RWPE2 (cell line): ENCODE results near the gene CAMK1D.
A peak's percentile ranks its signal among the peaks of the same experiment; 100 is the strongest.
"Not testable (repeated sequence)": the region's sequence is repeated elsewhere in the genome, so short reads cannot be mapped to it uniquely, and the experiment has no call there.

Experiments used
- ATAC-seq: fragments of 200-7000 bp; cut with Tn5 transposase; 3 replicates; pipeline ENCODE4 v1.9.1; 2021; ENCODE audit warnings: low read depth
- DNase-seq: peaks from one replicate; pipeline ENCODE4 v3.0.0-alpha.2; 2020; ENCODE audit warnings: low spot score
- H3K27ac ChIP-seq: fragments of 450-650 bp; 2 replicates; pipeline ENCODE4 v1.5.1; 2017; ENCODE audit warnings: mild to moderate bottlenecking; ENCODE audit not compliant: poor library complexity, severe bottlenecking
- H3K27me3 ChIP-seq: fragments of 250-450 bp; sonication (Bioruptor Pico); 2 replicates; pipeline ENCODE4 v1.5.1; 2021; ENCODE audit warnings: mild to moderate bottlenecking, moderate library complexity; ENCODE audit not compliant: insufficient read depth, poor library complexity, severe bottlenecking
- H3K36me3 ChIP-seq: fragments of 250-450 bp; sonication (Bioruptor Pico); 2 replicates; pipeline ENCODE4 v1.5.1; 2020; ENCODE audit warnings: low read depth, mild to moderate bottlenecking, moderate library complexity
- H3K4me1 ChIP-seq: fragments of 250-450 bp; sonication (Bioruptor Pico); 2 replicates; pipeline ENCODE4 v1.5.1; 2021; ENCODE audit warnings: mild to moderate bottlenecking, moderate library complexity; ENCODE audit not compliant: insufficient read depth, poor library complexity, severe bottlenecking
- H3K4me3 ChIP-seq: fragments of 250-450 bp; sonication (Bioruptor Pico); 2 replicates; pipeline ENCODE4 v1.5.1; 2021; ENCODE audit warnings: mild to moderate bottlenecking, moderate library complexity; ENCODE audit not compliant: severe bottlenecking
- H3K9me3 ChIP-seq: fragments of 250-450 bp; sonication (Bioruptor Pico); 2 replicates; pipeline ENCODE4 v1.5.1; 2021; ENCODE audit warnings: mild to moderate bottlenecking, moderate library complexity; ENCODE audit not compliant: severe bottlenecking
- TF ChIP-seq, protein P1 (sequence below): fragments of 450-650 bp; IDR thresholded peaks from one replicate; pipeline ENCODE4 v1.5.1; 2017; ENCODE audit warnings: mild to moderate bottlenecking, moderate library complexity; ENCODE audit not compliant: poor library complexity, severe bottlenecking

Gene CAMK1D

DNA sequence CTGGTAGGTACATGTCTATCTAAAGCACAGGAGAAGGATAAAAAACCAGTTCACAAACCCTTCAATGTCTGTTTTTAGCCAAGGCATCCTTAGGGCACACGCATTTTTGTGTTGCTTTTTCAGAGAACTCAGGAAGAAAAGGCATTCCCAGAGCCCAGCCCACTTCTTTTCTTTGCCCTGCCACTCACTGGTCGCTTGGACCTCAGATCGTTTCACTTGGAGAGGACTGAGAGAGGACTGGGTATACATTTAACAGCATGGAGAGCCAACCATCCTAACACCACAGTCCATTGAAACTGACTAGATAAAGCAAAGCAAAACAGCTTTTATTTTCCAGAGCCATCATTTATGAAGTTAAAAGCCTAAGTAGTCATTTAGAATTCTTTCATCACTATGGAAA is 194.2 kb downstream of the CAMK1D start:
- Histone ChIP-seq H3K4me1 (no peaks in the 10 kb centered on the region), H3K4me3 (no peak overlapping the region), H3K27me3 (no peaks in the 10 kb centered on the region), H3K36me3 (no peaks in the 10 kb centered on the region), H3K9me3 (no peaks in the 10 kb centered on the region), H3K27ac (no peak overlapping the region)
- DNase-seq (no peak), ATAC-seq (no peak)
- TF ChIP-seq, protein P1, sequence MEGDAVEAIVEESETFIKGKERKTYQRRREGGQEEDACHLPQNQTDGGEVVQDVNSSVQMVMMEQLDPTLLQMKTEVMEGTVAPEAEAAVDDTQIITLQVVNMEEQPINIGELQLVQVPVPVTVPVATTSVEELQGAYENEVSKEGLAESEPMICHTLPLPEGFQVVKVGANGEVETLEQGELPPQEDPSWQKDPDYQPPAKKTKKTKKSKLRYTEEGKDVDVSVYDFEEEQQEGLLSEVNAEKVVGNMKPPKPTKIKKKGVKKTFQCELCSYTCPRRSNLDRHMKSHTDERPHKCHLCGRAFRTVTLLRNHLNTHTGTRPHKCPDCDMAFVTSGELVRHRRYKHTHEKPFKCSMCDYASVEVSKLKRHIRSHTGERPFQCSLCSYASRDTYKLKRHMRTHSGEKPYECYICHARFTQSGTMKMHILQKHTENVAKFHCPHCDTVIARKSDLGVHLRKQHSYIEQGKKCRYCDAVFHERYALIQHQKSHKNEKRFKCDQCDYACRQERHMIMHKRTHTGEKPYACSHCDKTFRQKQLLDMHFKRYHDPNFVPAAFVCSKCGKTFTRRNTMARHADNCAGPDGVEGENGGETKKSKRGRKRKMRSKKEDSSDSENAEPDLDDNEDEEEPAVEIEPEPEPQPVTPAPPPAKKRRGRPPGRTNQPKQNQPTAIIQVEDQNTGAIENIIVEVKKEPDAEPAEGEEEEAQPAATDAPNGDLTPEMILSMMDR = no peak

DNA sequence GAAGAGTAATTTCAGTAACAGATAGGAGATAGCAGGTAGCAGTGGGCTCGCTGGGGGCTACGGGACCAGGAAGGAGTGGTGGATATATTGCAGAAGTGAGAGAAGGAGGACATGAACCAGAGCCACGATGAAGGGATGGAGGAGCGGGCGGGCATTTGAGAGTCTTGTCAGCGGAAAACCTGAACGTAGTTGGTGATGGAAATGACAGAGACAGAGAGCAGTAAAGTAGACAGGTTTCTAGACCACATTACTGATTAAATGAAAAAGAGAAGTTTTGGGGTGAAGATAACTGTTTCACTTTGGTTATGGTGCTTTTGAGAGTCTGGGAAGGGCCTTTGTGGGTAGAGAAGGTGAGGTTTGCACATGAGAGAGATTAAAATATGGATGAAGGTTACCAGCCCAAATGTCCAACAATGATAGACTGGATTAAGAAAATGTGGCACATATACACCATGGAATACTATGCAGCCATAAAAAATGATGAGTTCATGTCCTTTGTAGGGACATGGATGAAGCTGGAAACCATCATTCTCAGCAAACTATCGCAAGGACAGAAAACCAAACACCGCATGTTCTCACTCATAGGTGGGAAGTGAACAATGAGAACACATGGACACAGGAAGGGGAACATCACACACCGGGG is 196.9 kb downstream of the CAMK1D start:
- not testable (repeated sequence) for H3K27me3 ChIP-seq, H3K27ac ChIP-seq, ATAC-seq, H3K36me3 ChIP-seq, H3K4me1 ChIP-seq, H3K9me3 ChIP-seq, DNase-seq, H3K4me3 ChIP-seq

DNA sequence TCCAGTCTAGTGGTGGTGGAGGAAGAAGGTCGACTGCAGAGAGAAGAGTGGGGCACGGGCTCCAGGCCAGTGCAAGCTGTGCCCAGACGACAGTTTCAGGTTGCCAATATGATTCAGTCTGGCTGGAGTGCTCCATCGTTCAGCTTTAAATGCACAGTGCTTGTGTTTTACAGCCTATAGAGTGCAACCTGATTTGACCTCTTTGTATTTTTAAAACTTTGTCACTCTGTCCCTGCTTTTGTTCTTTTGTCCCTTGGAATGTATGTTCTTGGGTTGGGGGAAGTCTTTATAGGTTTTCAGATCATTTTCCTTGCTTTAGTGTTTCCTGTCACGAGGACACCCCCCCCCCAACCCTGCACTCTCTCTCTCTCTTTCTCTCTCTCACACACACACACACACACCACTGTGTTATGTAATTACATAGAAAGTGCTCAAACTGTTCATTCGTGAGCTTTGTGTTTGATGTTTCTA is 198.0 kb downstream of the CAMK1D start:
- Histone ChIP-seq H3K27me3 (no peaks in the 10 kb centered on the region), H3K4me1 (no peaks in the 10 kb centered on the region), H3K9me3 (no peaks in the 10 kb centered on the region), H3K27ac (no peak overlapping the region), H3K36me3 (no peaks in the 10 kb centered on the region), H3K4me3 (no peak overlapping the region)
- no peak for DNase-seq
- TF ChIP-seq, protein P1 = no peak
- ATAC-seq = no peak

DNA sequence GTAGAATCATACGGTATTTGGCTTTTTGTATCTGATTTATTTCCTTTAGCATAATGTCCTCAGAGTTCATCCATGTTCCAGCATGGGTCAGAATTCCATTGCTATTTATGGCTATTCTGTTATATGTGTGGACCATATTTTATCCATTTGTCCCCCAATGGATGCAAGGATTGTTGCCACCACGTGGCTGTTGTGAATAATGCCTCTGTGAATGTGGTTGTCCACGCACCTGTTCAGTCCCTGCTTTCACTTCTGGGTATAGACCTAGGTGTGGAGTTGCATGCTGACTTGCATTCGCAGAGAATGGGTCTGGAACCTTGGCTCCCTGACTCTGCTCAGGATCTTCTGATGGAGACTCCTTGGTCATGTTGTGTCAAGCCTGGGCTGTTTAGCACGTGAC is 199.9 kb downstream of the CAMK1D start:
- H3K4me1 ChIP-seq = no peaks in the 10 kb centered on the region
- no peaks in the 10 kb centered on the region for H3K36me3 ChIP-seq
- H3K4me3 ChIP-seq = no peak overlapping the region
- DNase-seq (no peak), ATAC-seq (0 out of 3 replicates have a peak, but pooled peaks have one; percentile 17)
- H3K9me3 ChIP-seq = no peaks in the 10 kb centered on the region
- H3K27ac ChIP-seq = no peak overlapping the region
- TF ChIP-seq, protein P1 = peak; percentile 14
- no peaks in the 10 kb centered on the region for H3K27me3 ChIP-seq

DNA sequence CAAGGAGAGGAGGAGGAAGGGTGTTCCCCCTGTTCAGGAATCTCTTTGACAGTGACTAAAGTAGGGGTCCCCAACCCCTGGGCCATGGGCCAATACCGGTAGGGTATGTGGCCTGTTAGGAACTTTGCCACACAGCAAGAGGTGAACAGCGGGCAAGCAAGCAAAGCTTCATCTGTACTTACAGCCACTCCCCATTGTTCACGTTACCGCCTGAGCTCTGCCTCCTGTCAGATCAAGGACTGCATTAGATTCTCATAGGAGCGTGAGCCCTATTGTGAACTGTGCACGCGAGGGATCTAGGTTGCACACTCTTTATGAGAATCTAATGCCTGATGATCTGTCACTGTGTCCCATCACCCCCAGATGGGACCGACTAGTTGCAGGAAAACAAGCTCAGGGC is 201.6 kb downstream of the CAMK1D start:
- Histone ChIP-seq H3K27ac (no peak overlapping the region), H3K4me1 (no peaks in the 10 kb centered on the region), H3K36me3 (no peaks in the 10 kb centered on the region), H3K9me3 (no peaks in the 10 kb centered on the region), H3K27me3 (no peaks in the 10 kb centered on the region), H3K4me3 (no peak overlapping the region)
- TF ChIP-seq, protein P1 = no peak
- DNase-seq (no peak), ATAC-seq (no peak)
